H1 (cell line): Measurements from ENCODE around the gene RHOBTB3. TPM values are rescaled to one million over a fixed set of nuclear protein-coding genes. Genes with fewer than 3 reads are reported as not detected.

Experiments
- CTCF ChIA-PET: fragments of 300-600 bp; sonication (Branson Sonifier 250); formaldehyde crosslinking; loops from one replicate; lab custom pipeline; 2021; ENCODE audit not compliant: partially characterized antibody; lab: Charles Lee
- POLR2A ChIA-PET: fragments of 300-600 bp; sonication (Branson Sonifier 250); formaldehyde crosslinking; loops from one replicate; lab custom pipeline; 2021; ENCODE audit warnings: inconsistent platforms; ENCODE audit not compliant: partially characterized antibody; lab: Charles Lee
- DNase-seq, 2 experiments: peaks; one replicate each; pipeline versions ENCODE4 v3.0.0 to v3.0.0-alpha.2; 2010 to 2022; ENCODE audit warnings: low spot score in 2 of 2, low read depth in 1 of 2, mixed read lengths in 1 of 2
- FAIRE-seq: peaks from 2 replicates; lab custom pipeline; 2011; peaks lifted over from hg19 to GRCh38; lab: Jason Lieb, UNC
- H2AFZ ChIP-seq: 2 replicates; pipeline ENCODE4 v1.8.1; 2012; ENCODE audit warnings: low read length, inconsistent platforms
- H2AK5ac ChIP-seq: 2 replicates; pipeline ENCODE4 v1.6.1; 2013; ENCODE audit warnings: low read depth, low read length
- H2BK120ac ChIP-seq: replicated peaks from 2 replicates; pipeline ENCODE3; 2013; ENCODE audit warnings: low read depth, low read length, inconsistent platforms
- H2BK12ac ChIP-seq: 2 replicates; pipeline ENCODE4 v1.6.1; 2013; ENCODE audit warnings: low read depth, low read length
- H2BK15ac ChIP-seq: 2 replicates; pipeline ENCODE4 v1.6.1; 2013; ENCODE audit warnings: low read length
- H2BK20ac ChIP-seq: 2 replicates; pipeline ENCODE4 v1.6.1; 2013; ENCODE audit warnings: low read length
- H2BK5ac ChIP-seq: 2 replicates; pipeline ENCODE4 v1.6.1; 2013; ENCODE audit warnings: low read depth, low read length
- H3K14ac ChIP-seq: 2 replicates; pipeline ENCODE4 v1.6.1; 2013; ENCODE audit warnings: inconsistent platforms; ENCODE audit not compliant: insufficient read length
- H3K18ac ChIP-seq: 2 replicates; pipeline ENCODE4 v1.6.1; 2013; ENCODE audit warnings: low read length; ENCODE audit errors: extremely low read depth
- H3K23ac ChIP-seq: 2 replicates; pipeline ENCODE4 v1.6.1; 2013; ENCODE audit warnings: inconsistent platforms; ENCODE audit not compliant: insufficient read length
- H3K23me2 ChIP-seq: 2 replicates; pipeline ENCODE4 v1.6.1; 2013; ENCODE audit warnings: low read depth, low read length
- H3K27ac ChIP-seq: 2 replicates; pipeline ENCODE4 v1.6.1; 2011; ENCODE audit warnings: low read depth, low read length, inconsistent platforms
- H3K27me3 ChIP-seq, 4 experiments: replicated peaks in 1 of 4; 1 replicate in 1 of 4; 2 replicates in 3 of 4; pipeline versions ENCODE4 v1.6.1 to v1.8.1; 2011 to 2013; ENCODE audit warnings: low read length in 3 of 4, mild to moderate bottlenecking in 3 of 4, inconsistent platforms in 2 of 4, mixed read lengths in 2 of 4, moderate library complexity in 1 of 4; ENCODE audit not compliant: control insufficient read depth in 3 of 4, insufficient read depth in 3 of 4; ENCODE audit errors: extremely low read depth in 1 of 4
- H3K36me3 ChIP-seq, 4 experiments: 2 replicates each; pipeline versions ENCODE4 v1.6.1 to v1.8.1; 2011 to 2013; ENCODE audit warnings: mild to moderate bottlenecking in 4 of 4, low read length in 3 of 4, moderate library complexity in 2 of 4, control low read depth in 1 of 4, inconsistent platforms in 1 of 4; ENCODE audit not compliant: insufficient read depth in 4 of 4, control insufficient read depth in 2 of 4
- H3K4ac ChIP-seq: replicated peaks from 2 replicates; pipeline ENCODE3; 2013; ENCODE audit warnings: low read length, low read depth, mixed read lengths, inconsistent platforms; ENCODE audit not compliant: insufficient read length
- H3K4me1 ChIP-seq, 4 experiments: replicated peaks in 1 of 4; 1 replicate in 1 of 4; 2 replicates in 3 of 4; pipeline versions ENCODE4 v1.6.1 to v1.8.1; 2011 to 2013; ENCODE audit warnings: low read length in 3 of 4, inconsistent platforms in 2 of 4, mixed read lengths in 1 of 4; ENCODE audit not compliant: insufficient read depth in 4 of 4, control insufficient read depth in 3 of 4
- H3K4me2 ChIP-seq, 2 experiments: 2 replicates each; pipeline versions ENCODE4 v1.6.1 to v1.8.1; 2011 to 2013; ENCODE audit warnings: low read depth in 2 of 2, low read length in 2 of 2, control low read depth in 1 of 2, inconsistent platforms in 1 of 2, mild to moderate bottlenecking in 1 of 2; ENCODE audit not compliant: insufficient read depth in 1 of 2
- H3K4me3 ChIP-seq, 4 experiments: fragments of 200-600, 300-600 bp in 1 of 4; sonication (generic), shearing (Covaris generic), sonication (Bioruptor Twin) in 1 of 4; 2 replicates each; pipeline versions ENCODE4 v1.5.1 to v1.8.1; 2011 to 2016; ENCODE audit warnings: low read length in 4 of 4, low read depth in 3 of 4, control low read depth in 2 of 4, inconsistent platforms in 2 of 4, mild to moderate bottlenecking in 2 of 4, mixed read lengths in 1 of 4, moderate library complexity in 1 of 4; ENCODE audit not compliant: insufficient read depth in 2 of 4; ENCODE audit errors: extremely low read depth in 1 of 4
- H3K56ac ChIP-seq: replicated peaks from 2 replicates; pipeline ENCODE3; 2013; ENCODE audit warnings: low read depth, mild to moderate bottlenecking, mixed read lengths, low read length, inconsistent platforms; ENCODE audit not compliant: insufficient read length
- H3K79me1 ChIP-seq: 2 replicates; pipeline ENCODE4 v1.6.1; 2013; ENCODE audit warnings: low read depth, low read length, control low read depth
- H3K79me2 ChIP-seq, 2 experiments: 2 replicates each; pipeline versions ENCODE4 v1.6.1 to v1.8.1; 2012 to 2013; ENCODE audit warnings: low read length in 2 of 2, mild to moderate bottlenecking in 2 of 2, inconsistent platforms in 1 of 2; ENCODE audit not compliant: insufficient read depth in 2 of 2, control insufficient read depth in 1 of 2
- H3K9ac ChIP-seq, 4 experiments: replicated peaks in 1 of 4; 1 replicate in 1 of 4; 2 replicates in 3 of 4; pipeline versions ENCODE4 v1.6.1 to v1.8.1; 2011 to 2013; ENCODE audit warnings: low read depth in 3 of 4, low read length in 3 of 4, control low read depth in 2 of 4, mild to moderate bottlenecking in 2 of 4, moderate library complexity in 2 of 4, inconsistent platforms in 1 of 4; ENCODE audit errors: extremely low read depth in 1 of 4
- H3K9me3 ChIP-seq, 2 experiments: 2 replicates each; pipeline versions ENCODE4 v1.6.1 to v1.8.1; 2012 to 2013; ENCODE audit warnings: mild to moderate bottlenecking in 2 of 2, moderate library complexity in 2 of 2, control low read depth in 1 of 2, inconsistent platforms in 1 of 2, low read depth in 1 of 2, low read length in 1 of 2, mixed read lengths in 1 of 2; ENCODE audit not compliant: insufficient read depth in 2 of 2
- H4K20me1 ChIP-seq, 2 experiments: replicated peaks in 1 of 2; 2 replicates each; pipeline versions ENCODE3 to v1.8.1; 2011 to 2013; ENCODE audit warnings: inconsistent platforms in 2 of 2, low read length in 2 of 2, mild to moderate bottlenecking in 1 of 2; ENCODE audit not compliant: insufficient read depth in 2 of 2, control insufficient read depth in 1 of 2
- H4K5ac ChIP-seq: 2 replicates; pipeline ENCODE4 v1.6.1; 2013; ENCODE audit warnings: low read length, low read depth, mixed read lengths, inconsistent platforms; ENCODE audit not compliant: insufficient read length
- H4K8ac ChIP-seq: 2 replicates; pipeline ENCODE4 v1.8.0; 2013; ENCODE audit warnings: mild to moderate bottlenecking, moderate library complexity, low read length, inconsistent platforms; ENCODE audit not compliant: insufficient read depth; ENCODE audit errors: extremely low read depth
- H4K91ac ChIP-seq: replicated peaks from 2 replicates; pipeline ENCODE3; 2013; ENCODE audit warnings: low read length, mixed read lengths, inconsistent platforms; ENCODE audit not compliant: insufficient read length
- CBX8 ChIP-seq: fragments of 300-800, 300-1000 bp; sonication (generic); IDR thresholded peaks from 2 replicates; pipeline ENCODE4 v1.7.1; 2016; ENCODE audit warnings: low read depth, low read length, borderline replicate concordance
- CEBPB ChIP-seq: IDR thresholded peaks from 2 replicates; pipeline ENCODE4 v1.6.1; 2012; ENCODE audit warnings: low read depth, low read length
- EP300 ChIP-seq, 2 experiments: IDR thresholded peaks; 1 replicate in 1 of 2; 2 replicates in 1 of 2; pipeline ENCODE4 v1.6.1; 2011 to 2012; ENCODE audit warnings: low read depth in 2 of 2, low read length in 2 of 2, mild to moderate bottlenecking in 2 of 2, borderline replicate concordance in 1 of 2, inconsistent platforms in 1 of 2, moderate library complexity in 1 of 2
- SIN3A ChIP-seq, 2 experiments: IDR thresholded peaks in 1 of 2; conservative IDR thresholded peaks in 1 of 2; 2 replicates each; pipeline ENCODE4 v1.6.1; 2011 to 2012; ENCODE audit warnings: low read length in 2 of 2, improper control_type of control experiment in 1 of 2, low read depth in 1 of 2, mild to moderate bottlenecking in 1 of 2
- SRF ChIP-seq: IDR thresholded peaks from 2 replicates; pipeline ENCODE4 v1.6.1; 2011; ENCODE audit warnings: mild to moderate bottlenecking, low read depth, low read length, moderate library complexity
- SUZ12 ChIP-seq: fragments of 200-600 bp; sonication (generic); IDR thresholded peaks from 2 replicates; pipeline ENCODE4 v1.6.1; 2012; ENCODE audit warnings: mild to moderate bottlenecking, inconsistent platforms, low read length, moderate library complexity, mixed read lengths
- TAF7 ChIP-seq: optimal IDR thresholded peaks from 2 replicates; pipeline ENCODE3; 2011; ENCODE audit warnings: low read depth, mild to moderate bottlenecking, inconsistent platforms, low read length, moderate library complexity, borderline replicate concordance
- YY1 ChIP-seq: IDR thresholded peaks from 2 replicates; pipeline ENCODE4 v1.6.1; 2011; ENCODE audit warnings: low read depth, mild to moderate bottlenecking, low read length
- WGBS, 2 experiments: shearing (Covaris generic) in 1 of 2; methylation state at CpG; one replicate each; pipeline versions ENCODE4 v1.1.6 to v1.1.7; 2013 to 2015; ENCODE audit warnings: low lambda C conversion rate in 2 of 2, mixed read lengths in 2 of 2, inconsistent platforms in 1 of 2, low coverage in 1 of 2, missing lambda C conversion rate in 1 of 2; ENCODE audit not compliant: insufficient replicate concordance in 2 of 2, insufficient coverage in 1 of 2, insufficient read length in 1 of 2; ENCODE audit errors: extremely low coverage in 1 of 2, missing lambda C conversion rate in 1 of 2; 5-methylcytosine and 5-hydroxymethylcytosine counted together
- polyA plus RNA-seq, 7 experiments: library from polyadenylated mRNA; depleted of rRNA in 3 of 7; stranded (reverse) in 5 of 7; unstranded in 2 of 7; fragments of >200 nt in 5 of 7; fragments of 200-250 nt in 2 of 7; gene quantifications; 1 replicate in 5 of 7; 2 replicates in 1 of 7; 4 replicates in 1 of 7; pipeline versions ENCODE4 v1.2.1 to v1.2.3, GENCODE V29; 2011 to 2013; ENCODE audit warnings: missing spikeins in 2 of 7, mixed read lengths in 2 of 7
- total RNA-seq: library from RNA; stranded (reverse); fragmentation: NEBNext Ultra II Directional; extraction: Animal tissue kit (Norgen Biotek cat#: 25700); gene quantifications from 2 replicates; pipeline ENCODE4 v1.2.1, GENCODE V29; 2021
- TF ChIP-seq, protein P1 (sequence below): IDR thresholded peaks from 2 replicates; pipeline ENCODE4 v1.6.1; 2012; ENCODE audit warnings: low read length, inconsistent platforms

RHOBTB3 gene
- total and polyA plus RNA-seq, 2 of the 8 experiments (the other 6 are each of a cell fraction or from before 2014, with no cell fraction given) = 8.2 to 17.5 TPM

DNA sequence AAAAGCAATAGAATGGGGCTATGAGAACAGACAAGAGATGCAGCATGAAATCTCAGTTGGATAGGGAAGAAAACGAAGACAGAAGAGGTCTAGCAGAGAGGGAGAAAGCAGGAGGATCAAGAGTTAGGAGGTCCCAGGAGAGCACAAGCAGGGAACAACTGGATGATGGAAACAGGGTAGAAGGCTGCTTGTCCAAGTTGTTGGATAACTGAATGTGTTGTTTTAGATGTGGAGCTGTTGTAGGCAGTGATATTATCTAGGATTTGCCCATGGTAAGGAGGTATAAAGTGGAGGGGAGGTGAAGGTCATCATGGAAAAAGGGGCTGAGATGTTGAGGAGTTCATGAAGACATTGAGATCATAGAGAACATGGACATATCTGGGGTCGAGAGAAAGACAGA, 12.4 kb upstream of the RHOBTB3 start:
- no peak overlapping the region for H4K5ac ChIP-seq
- ChIA-PET CTCF (interaction anchor here (1.5 kb wide), 1 partner anchor 55 kb away, joined by 3 read pairs; no protein-coding TSS in a partner anchor), POLR2A (no interaction called here)
- no peak overlapping the region for H3K4me2 ChIP-seq
- H3K9me3 ChIP-seq = no peaks in the 10 kb centered on the region
- H2AFZ ChIP-seq = no peak overlapping the region
- H3K9ac ChIP-seq = no peak overlapping the region
- no peak overlapping the region for H3K4ac ChIP-seq
- no peak overlapping the region for H2BK12ac ChIP-seq
- H4K91ac ChIP-seq = no peak overlapping the region
- no peak overlapping the region for H2AK5ac ChIP-seq
- no peak overlapping the region for H4K8ac ChIP-seq
- no peak overlapping the region for H2BK5ac ChIP-seq
- no peaks in the 10 kb centered on the region for H3K23me2 ChIP-seq
- no peak overlapping the region for H2BK120ac ChIP-seq
- no peak overlapping the region for H3K56ac ChIP-seq
- FAIRE-seq (no peak), DNase-seq (no peak)
- no peaks in the 10 kb centered on the region for H4K20me1 ChIP-seq
- no peaks in the 10 kb centered on the region for H3K4me1 ChIP-seq
- no peak overlapping the region for H2BK20ac ChIP-seq
- H3K18ac ChIP-seq = no peak overlapping the region
- H3K36me3 ChIP-seq = no peaks in the 10 kb centered on the region
- H3K23ac ChIP-seq = no peak overlapping the region
- no peak overlapping the region for H3K4me3 ChIP-seq
- H3K79me1 ChIP-seq = no peaks in the 10 kb centered on the region
- no peaks in the 10 kb centered on the region for H3K27me3 ChIP-seq
- H3K27ac ChIP-seq = no peak overlapping the region
- no peak overlapping the region for H2BK15ac ChIP-seq
- 79% methylated on average over 2 of the region's 2 CpGs; no CpG with 5 or more reads in 1 of the 2 experiments for WGBS, 2 experiments
- no peaks in the 10 kb centered on the region for H3K79me2 ChIP-seq
- H3K14ac ChIP-seq = no peak overlapping the region
- TF ChIP-seq CEBPB (no peak), SUZ12 (no peak), CBX8 (no peak), SIN3A (conservative IDR thresholded peaks at IDR 0.05 in 1 of 2, IDR thresholded peaks at IDR 0.05 in 1 of 2; ENCODE audit: low read depth in 1 of 2, low read length in 2 of 2) (no peak), EP300 (IDR thresholded peaks at IDR 0.05; ENCODE audit: borderline replicate concordance in 1 of 2, low read depth in 2 of 2, low read length in 2 of 2) (no peak), TAF7 (no peak), SRF (no peak), YY1 (no peak)
- TF ChIP-seq, protein P1, sequence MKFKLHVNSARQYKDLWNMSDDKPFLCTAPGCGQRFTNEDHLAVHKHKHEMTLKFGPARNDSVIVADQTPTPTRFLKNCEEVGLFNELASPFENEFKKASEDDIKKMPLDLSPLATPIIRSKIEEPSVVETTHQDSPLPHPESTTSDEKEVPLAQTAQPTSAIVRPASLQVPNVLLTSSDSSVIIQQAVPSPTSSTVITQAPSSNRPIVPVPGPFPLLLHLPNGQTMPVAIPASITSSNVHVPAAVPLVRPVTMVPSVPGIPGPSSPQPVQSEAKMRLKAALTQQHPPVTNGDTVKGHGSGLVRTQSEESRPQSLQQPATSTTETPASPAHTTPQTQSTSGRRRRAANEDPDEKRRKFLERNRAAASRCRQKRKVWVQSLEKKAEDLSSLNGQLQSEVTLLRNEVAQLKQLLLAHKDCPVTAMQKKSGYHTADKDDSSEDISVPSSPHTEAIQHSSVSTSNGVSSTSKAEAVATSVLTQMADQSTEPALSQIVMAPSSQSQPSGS = no peak
